RKO (cell line): ENCODE results near the gene MYG1.
"Not testable (repeated sequence)": the region's sequence is repeated elsewhere in the genome, so short reads cannot be mapped to it uniquely, and the experiment has no call there.

Experiments used
- DNase-seq: peaks from one replicate; pipeline ENCODE4 v3.0.0-alpha.2; 2016; ENCODE audit warnings: low spot score

The MYG1 gene

GRCh38 chr12:53287741-53288216, 11.7 kb upstream of the MYG1 start:
- DNase-seq: peak; percentile 41

- DNase-seq: no peak
These were observed 11.2 kb upstream of the MYG1 start for GRCh38 chr12:53288322-53288721.

GRCh38 chr12:53289891-53290290, 9.6 kb upstream of the MYG1 start:
- peak; percentile 88 for DNase-seq

- DNase-seq: no peak
These were observed 8.8 kb upstream of the MYG1 start for GRCh38 chr12:53290661-53291060.

GRCh38 chr12:53292426-53292825, 7.1 kb upstream of the MYG1 start:
- DNase-seq: no peak

- DNase-seq: peak; percentile 94
These were observed 4.2 kb upstream of the MYG1 start, which contains the start of gene PFDN5 for GRCh38 chr12:53295070-53295890. TSS of gene PFDN5 (plus strand) at chr12:53295542. CDS start at chr12:53295568, 26 bp downstream.

- DNase-seq: no peak
These were observed 3.6 kb upstream of the MYG1 start for GRCh38 chr12:53295891-53296219.

GRCh38 chr12:53297106-53297505, 2.4 kb upstream of the MYG1 start:
- not testable (repeated sequence) for DNase-seq

- DNase-seq: peak; percentile 39
These were observed 1.3 kb upstream of the MYG1 start for GRCh38 chr12:53298164-53298563.

GRCh38 chr12:53299101-53299453, 418 bp upstream of the MYG1 start:
- DNase-seq: peak; percentile 87

- DNase-seq: peak; percentile 71
These were observed 692 bp downstream of the MYG1 start for GRCh38 chr12:53300187-53300586.

- no peak for DNase-seq
These were observed 3.4 kb downstream of the MYG1 start for GRCh38 chr12:53302903-53303302.

- no peak for DNase-seq
These were observed 7.3 kb downstream of the MYG1 start for GRCh38 chr12:53306826-53307225.

GRCh38 chr12:53308276-53308675, 8.8 kb downstream of the MYG1 start:
- DNase-seq: no peak

- no peak for DNase-seq
These were observed 14.5 kb downstream of the MYG1 start for GRCh38 chr12:53313996-53314395.

GRCh38 chr12:53320352-53321195, 21.1 kb downstream of the MYG1 start:
- DNase-seq: peak; percentile 64

GRCh38 chr12:53324113-53324778, 24.8 kb downstream of the MYG1 start:
- DNase-seq: no peak

GRCh38 chr12:53324779-53325510, 25.4 kb downstream of the MYG1 start:
- DNase-seq: peak; percentile 94

- DNase-seq: no peak
These were observed 26.1 kb downstream of the MYG1 start for GRCh38 chr12:53325511-53326061.

- no peak for DNase-seq
These were observed 27.1 kb downstream of the MYG1 start for GRCh38 chr12:53326460-53327185.
